Kidney (tissue), 14 donors: ENCODE data around the gene HTRA3. TPM values are rescaled to one million over a fixed set of nuclear protein-coding genes. Genes with fewer than 3 reads are reported as not detected.

Source experiments
- DNase-seq, 5 donors: peaks; one replicate each; pipeline ENCODE4 v3.0.0-alpha.2; 2013 to 2020
- FAIRE-seq: peaks from 2 replicates; lab custom pipeline; 2012; peaks lifted over from hg19 to GRCh38; lab: Jason Lieb, UNC
- H3K27ac ChIP-seq, 2 donors: one replicate each; pipeline ENCODE4 v1.7.0; 2013; ENCODE audit warnings: low read depth in 2 of 2, low read length in 2 of 2, inconsistent platforms in 1 of 2
- H3K27me3 ChIP-seq: one replicate; pipeline ENCODE4 v1.7.1; 2013; ENCODE audit warnings: low read length, inconsistent platforms; ENCODE audit not compliant: control insufficient read depth, insufficient read depth
- H3K36me3 ChIP-seq, 3 donors: one replicate each; pipeline versions ENCODE4 v1.7.0 to v1.7.1; 2013; ENCODE audit warnings: low read length in 3 of 3, control low read depth in 1 of 3, inconsistent platforms in 1 of 3; ENCODE audit not compliant: insufficient read depth in 3 of 3, control insufficient read depth in 2 of 3
- H3K4me1 ChIP-seq, 3 donors: one replicate each; pipeline versions ENCODE4 v1.7.0 to v1.7.1; 2013; ENCODE audit warnings: low read length in 3 of 3, inconsistent platforms in 1 of 3, low read depth in 1 of 3; ENCODE audit not compliant: control insufficient read depth in 2 of 3, insufficient read depth in 2 of 3
- H3K4me3 ChIP-seq, 3 donors: one replicate each; pipeline versions ENCODE4 v1.7.0 to v1.8.1; 2013; ENCODE audit warnings: low read length in 3 of 3, control low read depth in 1 of 3, inconsistent platforms in 1 of 3
- H3K9ac ChIP-seq, 3 donors: one replicate each; pipeline versions ENCODE4 v1.7.0 to v1.7.1; 2013; ENCODE audit warnings: low read length in 3 of 3, control low read depth in 1 of 3, inconsistent platforms in 1 of 3
- H3K9me3 ChIP-seq, 3 donors: one replicate each; pipeline versions ENCODE4 v1.7.0 to v1.7.1; 2013; ENCODE audit warnings: low read length in 3 of 3, control low read depth in 1 of 3, inconsistent platforms in 1 of 3; ENCODE audit not compliant: control insufficient read depth in 2 of 3, insufficient read depth in 1 of 3
- CTCF ChIP-seq: IDR thresholded peaks from 3 replicates; pipeline ENCODE4 v1.5.1; 2012; ENCODE audit warnings: mild to moderate bottlenecking, moderate library complexity, borderline replicate concordance; ENCODE audit not compliant: insufficient read depth; ENCODE audit errors: extremely low read depth
- intact Hi-C: fragments of 100-400 bp; cut with DNase I; formaldehyde crosslinking; loops from one replicate; pipeline ENCODE4 v1.11.1; 2022
- polyA plus RNA-seq: library from polyadenylated mRNA; stranded (reverse); fragments of 350-450 nt; fragmentation: Illumina TruSeq; extraction: RNeasy Lipid Tissue Mini Kit (QIAGEN cat#74804); gene quantifications from one replicate; pipeline ENCODE4 v1.2.3, GENCODE V29; 2014; ENCODE audit warnings: low read depth, low replicate concordance; ENCODE audit not compliant: insufficient read depth
- total RNA-seq: library from RNA; stranded (reverse); fragmentation: NEBNext Ultra II Directional; extraction: Animal tissue kit (Norgen Biotek cat#: 25700); gene quantifications from one replicate; pipeline ENCODE4 v1.2.1, GENCODE V29; 2021
- donor health status: control.
- donor health status: control.
- donor health status: control.
- donor health status: control.
- donor health status: control.
- donor health status: DM: yes; HTN: yes; CAD: no.
- donor health status: Normal renal cell carcinoma (clear cell type).

The HTRA3 gene
- total and polyA plus RNA-seq, 2 donors from 2014 or later, result 1.7 to 6.5 TPM

GRCh38 chr4:8345053-8345945, 75.7 kb downstream of the HTRA3 start:
- H3K27me3 ChIP-seq, result no peaks in the 10 kb centered on the region
- H3K9me3 ChIP-seq, result no peaks in the 10 kb centered on the region
- no peak overlapping the region for H3K4me3 ChIP-seq
- no peak overlapping the region for H3K27ac ChIP-seq
- H3K36me3 ChIP-seq, result no peaks in the 10 kb centered on the region
- no peak for TF ChIP-seq CTCF
- DNase-seq (peak in 2 of 5 donors; percentile 33 to 67), FAIRE-seq (no peak)
- intact Hi-C loops, result no loop called here
- H3K9ac ChIP-seq, result no peak overlapping the region
- peaks cover 0 to 14% (median 5%) of the 10 kb centered on the region in 3 donors for H3K4me1 ChIP-seq

GRCh38 chr4:8345946-8346814, 76.6 kb downstream of the HTRA3 start:
- intact Hi-C loops, result no loop called here
- Histone ChIP-seq H3K9me3 (no peaks in the 10 kb centered on the region), H3K4me3 (no peak overlapping the region), H3K36me3 (no peaks in the 10 kb centered on the region), H3K27ac (no peak overlapping the region), H3K4me1 (peaks cover 0 to 10% (median under 1%) of the 10 kb centered on the region in 3 donors), H3K9ac (no peak overlapping the region), H3K27me3 (no peaks in the 10 kb centered on the region)
- DNase-seq (peak in 2 of 5 donors; percentile 35 to 66), FAIRE-seq (no peak)
- no peak for TF ChIP-seq CTCF

GRCh38 chr4:8346838-8347605, 77.5 kb downstream of the HTRA3 start:
- H3K27me3 ChIP-seq, result no peaks in the 10 kb centered on the region
- H3K9me3 ChIP-seq, result no peaks in the 10 kb centered on the region
- no peak overlapping the region for H3K9ac ChIP-seq
- no peaks in the 10 kb centered on the region for H3K36me3 ChIP-seq
- peak in 2 of 5 donors; percentile 45 to 46 for DNase-seq
- no peak overlapping the region for H3K27ac ChIP-seq
- H3K4me1 ChIP-seq, result peaks cover 0 to 4% (median 0%) of the 10 kb centered on the region in 3 donors
- no peak for FAIRE-seq
- TF ChIP-seq CTCF, result no peak
- H3K4me3 ChIP-seq, result no peak overlapping the region
- intact Hi-C loops, result no loop called here
